ENCODE measurements around the gene DNASE1L3. TPM values are rescaled to one million over a fixed set of nuclear protein-coding genes. Genes with fewer than 3 reads are reported as not detected.
"Not testable (repeated sequence)": the region's sequence is repeated elsewhere in the genome, so short reads cannot be mapped to it uniquely, and the experiment has no call there.

The DNASE1L3 gene
- polyA plus RNA-seq, 3 donors: 0.19 TPM; not detected in 2

DNA sequence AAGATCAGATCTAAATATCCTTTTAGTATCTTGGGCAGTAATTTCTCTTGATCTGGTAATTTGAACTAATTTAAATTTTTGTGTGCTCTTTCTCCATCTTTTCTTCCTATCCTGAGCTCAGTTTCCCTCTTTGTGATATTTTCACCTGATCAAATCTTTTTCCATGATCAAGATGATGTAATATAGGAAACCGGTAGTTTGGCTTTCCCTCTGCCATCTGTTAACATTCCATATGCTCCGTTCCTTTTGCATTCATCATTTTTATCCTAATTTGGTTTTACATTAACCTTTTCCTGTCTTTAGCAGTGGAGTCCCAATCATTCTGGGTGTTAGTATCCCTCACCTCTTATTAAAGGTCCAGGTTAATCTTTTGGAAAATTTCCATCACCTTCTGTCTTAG is 20.9 kb upstream of the DNASE1L3 start:
- no peaks in the 10 kb centered on the region for H3K27me3 ChIP-seq (ENCODE audit: control insufficient read depth in 2 of 2, insufficient read depth in 2 of 2, low read length in 2 of 2)
- no peak for DNase-seq
- H2AFZ ChIP-seq (ENCODE audit: insufficient read depth, low read depth, low read length, poor library complexity, severe bottlenecking): no peak overlapping the region
- TF ChIP-seq, protein P1, sequence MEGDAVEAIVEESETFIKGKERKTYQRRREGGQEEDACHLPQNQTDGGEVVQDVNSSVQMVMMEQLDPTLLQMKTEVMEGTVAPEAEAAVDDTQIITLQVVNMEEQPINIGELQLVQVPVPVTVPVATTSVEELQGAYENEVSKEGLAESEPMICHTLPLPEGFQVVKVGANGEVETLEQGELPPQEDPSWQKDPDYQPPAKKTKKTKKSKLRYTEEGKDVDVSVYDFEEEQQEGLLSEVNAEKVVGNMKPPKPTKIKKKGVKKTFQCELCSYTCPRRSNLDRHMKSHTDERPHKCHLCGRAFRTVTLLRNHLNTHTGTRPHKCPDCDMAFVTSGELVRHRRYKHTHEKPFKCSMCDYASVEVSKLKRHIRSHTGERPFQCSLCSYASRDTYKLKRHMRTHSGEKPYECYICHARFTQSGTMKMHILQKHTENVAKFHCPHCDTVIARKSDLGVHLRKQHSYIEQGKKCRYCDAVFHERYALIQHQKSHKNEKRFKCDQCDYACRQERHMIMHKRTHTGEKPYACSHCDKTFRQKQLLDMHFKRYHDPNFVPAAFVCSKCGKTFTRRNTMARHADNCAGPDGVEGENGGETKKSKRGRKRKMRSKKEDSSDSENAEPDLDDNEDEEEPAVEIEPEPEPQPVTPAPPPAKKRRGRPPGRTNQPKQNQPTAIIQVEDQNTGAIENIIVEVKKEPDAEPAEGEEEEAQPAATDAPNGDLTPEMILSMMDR (IDR thresholded peaks at IDR 0.05): no peak
- intact Hi-C loops (cut with micrococcal nuclease): no loop called here
- H3K4me1 Mint-ChIP-seq: peaks cover 31% of the 10 kb centered on the region
- H3K27ac ChIP-seq (ENCODE audit: low read depth in 1 of 2, low read length in 2 of 2): no peak overlapping the region
- no peak overlapping the region for H3K9ac ChIP-seq (ENCODE audit: insufficient read depth, low read length, poor library complexity, severe bottlenecking)
- no peaks in the 10 kb centered on the region for H3K36me3 ChIP-seq (replicated peaks in 1 of 2; ENCODE audit: control insufficient read depth in 1 of 2, insufficient read depth in 2 of 2, low read length in 2 of 2)
- no peaks in the 10 kb centered on the region for H4K20me1 ChIP-seq (ENCODE audit: insufficient read depth, low read length)
- H3K4me1 ChIP-seq (ENCODE audit: control insufficient read depth in 1 of 2, insufficient read depth in 2 of 2, low read length in 2 of 2): peaks cover 8 to 17% of the 10 kb centered on the region in 2 donors
- no peak overlapping the region for H3K4me3 Mint-ChIP-seq
- H3K9me3 Mint-ChIP-seq: peaks cover 0 to 2% (median 0%) of the 10 kb centered on the region in 7 donors
- H3K9me3 ChIP-seq (replicated peaks in 1 of 2; ENCODE audit: control insufficient read depth in 1 of 2, insufficient read depth in 1 of 2, low read length in 2 of 2): no peaks in the 10 kb centered on the region
- H3K4me3 ChIP-seq (replicated peaks in 1 of 3; ENCODE audit: low read depth in 2 of 3, low read length in 3 of 3): no peak overlapping the region
- H3K27ac Mint-ChIP-seq: peak overlapping the region in 1 of 7 donors; percentile 21
- H3K27me3 Mint-ChIP-seq (ENCODE audit: low read depth in 3 of 3): peaks cover 0 to 10% (median 7%) of the 10 kb centered on the region in 3 donors
- WGBS (ENCODE audit: insufficient coverage): 93% methylated on average over 2 of the region's 2 CpGs
- no peaks in the 10 kb centered on the region for H3K36me3 Mint-ChIP-seq
- H3K79me2 ChIP-seq (ENCODE audit: insufficient read depth, low read length): no peaks in the 10 kb centered on the region
- no peak overlapping the region for H3K4me2 ChIP-seq (replicated peaks; ENCODE audit: extremely low read depth, low read length, poor library complexity, severe bottlenecking)

GRCh38 chr3:58230876-58231552 is 20.2 kb upstream of the DNASE1L3 start:
- Mint-ChIP-seq H3K4me1 (peaks cover 27% of the 10 kb centered on the region), H3K27me3 (ENCODE audit: low read depth in 3 of 3) (peaks cover 0 to 4% (median 2%) of the 10 kb centered on the region in 3 donors), H3K27ac (peak overlapping the region in 2 of 7 donors; percentile 14 to 75), H3K9me3 (peaks cover 0 to 2% (median 0%) of the 10 kb centered on the region in 7 donors), H3K36me3 (no peaks in the 10 kb centered on the region), H3K4me3 (no peak overlapping the region)
- H3K79me2 ChIP-seq (ENCODE audit: insufficient read depth, low read length): no peaks in the 10 kb centered on the region
- no peak overlapping the region for H3K9ac ChIP-seq (ENCODE audit: insufficient read depth, low read length, poor library complexity, severe bottlenecking)
- no peak overlapping the region for H2AFZ ChIP-seq (ENCODE audit: insufficient read depth, low read depth, low read length, poor library complexity, severe bottlenecking)
- TF ChIP-seq, protein P1 (IDR thresholded peaks at IDR 0.05): no peak
- H3K4me1 ChIP-seq (ENCODE audit: control insufficient read depth in 1 of 2, insufficient read depth in 2 of 2, low read length in 2 of 2): peaks cover 5 to 13% of the 10 kb centered on the region in 2 donors
- no peaks in the 10 kb centered on the region for H4K20me1 ChIP-seq (ENCODE audit: insufficient read depth, low read length)
- no peaks in the 10 kb centered on the region for H3K27me3 ChIP-seq (ENCODE audit: control insufficient read depth in 2 of 2, insufficient read depth in 2 of 2, low read length in 2 of 2)
- no peaks in the 10 kb centered on the region for H3K36me3 ChIP-seq (replicated peaks in 1 of 2; ENCODE audit: control insufficient read depth in 1 of 2, insufficient read depth in 2 of 2, low read length in 2 of 2)
- intact Hi-C loops (cut with micrococcal nuclease): no loop called here
- no peaks in the 10 kb centered on the region for H3K9me3 ChIP-seq (replicated peaks in 1 of 2; ENCODE audit: control insufficient read depth in 1 of 2, insufficient read depth in 1 of 2, low read length in 2 of 2)
- no peak overlapping the region for H3K4me2 ChIP-seq (replicated peaks; ENCODE audit: extremely low read depth, low read length, poor library complexity, severe bottlenecking)
- no peak for DNase-seq
- no peak overlapping the region for H3K27ac ChIP-seq (ENCODE audit: low read depth in 1 of 2, low read length in 2 of 2)
- no CpG with 5 or more reads among the region's 1 CpG for WGBS (ENCODE audit: insufficient coverage)
- H3K4me3 ChIP-seq (replicated peaks in 1 of 3; ENCODE audit: low read depth in 2 of 3, low read length in 3 of 3): no peak overlapping the region

- H3K36me3 ChIP-seq (replicated peaks in 1 of 2; ENCODE audit: control insufficient read depth in 1 of 2, insufficient read depth in 2 of 2, low read length in 2 of 2); H3K9me3 Mint-ChIP-seq; H3K9ac ChIP-seq (ENCODE audit: insufficient read depth, low read length, poor library complexity, severe bottlenecking); H3K27me3 ChIP-seq (ENCODE audit: control insufficient read depth in 2 of 2, insufficient read depth in 2 of 2, low read length in 2 of 2); H3K27ac ChIP-seq (ENCODE audit: low read depth in 1 of 2, low read length in 2 of 2); H3K79me2 ChIP-seq (ENCODE audit: insufficient read depth, low read length); H3K27ac Mint-ChIP-seq; H3K27me3 Mint-ChIP-seq (ENCODE audit: low read depth in 3 of 3); H4K20me1 ChIP-seq (ENCODE audit: insufficient read depth, low read length); H3K4me2 ChIP-seq (replicated peaks; ENCODE audit: extremely low read depth, low read length, poor library complexity, severe bottlenecking); H3K4me3 Mint-ChIP-seq; H3K4me1 ChIP-seq (ENCODE audit: control insufficient read depth in 1 of 2, insufficient read depth in 2 of 2, low read length in 2 of 2); H3K4me3 ChIP-seq (replicated peaks in 1 of 3; ENCODE audit: low read depth in 2 of 3, low read length in 3 of 3); H3K36me3 Mint-ChIP-seq; intact Hi-C loops (cut with micrococcal nuclease); H3K9me3 ChIP-seq (replicated peaks in 1 of 2; ENCODE audit: control insufficient read depth in 1 of 2, insufficient read depth in 1 of 2, low read length in 2 of 2); DNase-seq; H2AFZ ChIP-seq (ENCODE audit: insufficient read depth, low read depth, low read length, poor library complexity, severe bottlenecking): not testable (repeated sequence)
- WGBS (ENCODE audit: insufficient coverage): no CpG with 5 or more reads among the region's 3 CpGs
- H3K4me1 Mint-ChIP-seq: peaks cover 17% of the 10 kb centered on the region
These were observed 17.2 kb upstream of the DNASE1L3 start for GRCh38 chr3:58227933-58228332.

Measured in CD14-positive monocyte (primary cell).